Measurements from ENCODE around the gene CCDC15. TPM values are rescaled to one million over a fixed set of nuclear protein-coding genes. Genes with fewer than 3 reads are reported as not detected.

The CCDC15 gene
- total RNA-seq, 4 donors from 2014 or later = 2.0 to 11.5 (median 3.8) TPM

DNA sequence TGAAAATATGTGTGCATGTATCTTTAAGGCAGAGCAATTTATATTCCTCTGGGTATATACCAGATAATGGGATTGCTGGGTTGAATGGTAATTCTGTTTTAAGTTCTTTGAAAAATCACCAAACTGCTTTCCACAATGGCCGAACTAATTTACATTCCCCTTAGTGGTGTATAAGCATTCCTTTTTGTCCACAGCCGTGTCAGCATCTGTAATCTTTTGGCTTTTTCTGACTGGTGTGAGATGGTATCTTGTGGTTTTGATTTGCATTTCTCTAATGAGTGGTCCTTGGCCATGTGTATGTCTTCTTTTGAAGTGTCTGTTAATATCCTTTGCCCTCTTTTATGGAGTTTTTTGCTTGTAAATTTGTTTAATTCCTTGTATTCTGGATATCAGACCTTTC lies 24.3 kb downstream of the CCDC15 start:
- 97% methylated on average over 2 of the region's 2 CpGs for WGBS

DNA sequence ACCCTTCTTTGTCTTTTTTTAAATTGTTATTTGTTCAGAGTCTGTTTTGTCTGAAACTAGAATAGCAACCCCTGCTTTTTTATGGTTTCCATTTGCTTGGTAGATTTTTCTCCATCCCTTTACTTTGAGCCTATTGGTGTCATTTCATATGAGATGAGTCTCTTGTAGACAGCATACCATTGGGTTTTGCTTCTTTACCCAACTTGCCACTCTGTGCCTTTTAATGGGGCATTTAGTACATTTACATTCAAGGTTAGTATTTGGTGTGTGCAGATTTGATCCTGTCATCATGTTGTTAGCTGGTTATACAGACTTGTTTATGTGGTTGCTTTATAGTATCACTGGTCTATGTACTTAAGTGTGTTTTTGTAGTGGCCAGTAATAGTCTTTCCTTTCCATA lies 28.0 kb downstream of the CCDC15 start:
- peaks cover 7% of the 10 kb centered on the region for H3K36me3 ChIP-seq
- DNase-seq (ENCODE audit: low spot score in 2 of 2) = no peak
- H3K27me3 ChIP-seq = no peaks in the 10 kb centered on the region
- TF ChIP-seq, protein P1, sequence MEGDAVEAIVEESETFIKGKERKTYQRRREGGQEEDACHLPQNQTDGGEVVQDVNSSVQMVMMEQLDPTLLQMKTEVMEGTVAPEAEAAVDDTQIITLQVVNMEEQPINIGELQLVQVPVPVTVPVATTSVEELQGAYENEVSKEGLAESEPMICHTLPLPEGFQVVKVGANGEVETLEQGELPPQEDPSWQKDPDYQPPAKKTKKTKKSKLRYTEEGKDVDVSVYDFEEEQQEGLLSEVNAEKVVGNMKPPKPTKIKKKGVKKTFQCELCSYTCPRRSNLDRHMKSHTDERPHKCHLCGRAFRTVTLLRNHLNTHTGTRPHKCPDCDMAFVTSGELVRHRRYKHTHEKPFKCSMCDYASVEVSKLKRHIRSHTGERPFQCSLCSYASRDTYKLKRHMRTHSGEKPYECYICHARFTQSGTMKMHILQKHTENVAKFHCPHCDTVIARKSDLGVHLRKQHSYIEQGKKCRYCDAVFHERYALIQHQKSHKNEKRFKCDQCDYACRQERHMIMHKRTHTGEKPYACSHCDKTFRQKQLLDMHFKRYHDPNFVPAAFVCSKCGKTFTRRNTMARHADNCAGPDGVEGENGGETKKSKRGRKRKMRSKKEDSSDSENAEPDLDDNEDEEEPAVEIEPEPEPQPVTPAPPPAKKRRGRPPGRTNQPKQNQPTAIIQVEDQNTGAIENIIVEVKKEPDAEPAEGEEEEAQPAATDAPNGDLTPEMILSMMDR (IDR thresholded peaks at IDR 0.05) = no peak
- TF ChIP-seq EP300 (IDR thresholded peaks at IDR 0.05) (no peak), POLR2A (IDR thresholded peaks at IDR 0.05) (no peak), POLR2AphosphoS5 (IDR thresholded peaks at IDR 0.05) (no peak)
- H3K4me3 ChIP-seq = no peak overlapping the region
- H3K27ac ChIP-seq = no peak overlapping the region
- no peaks in the 10 kb centered on the region for H3K4me1 ChIP-seq
- H3K9me3 ChIP-seq = no peaks in the 10 kb centered on the region

More for the DNA sequence above, 24.3 kb downstream of the CCDC15 start:
- H3K27me3 ChIP-seq = no peaks in the 10 kb centered on the region
- DNase-seq (ENCODE audit: low spot score in 2 of 2) = no peak
- no peak overlapping the region for H3K27ac ChIP-seq
- H3K9me3 ChIP-seq = no peaks in the 10 kb centered on the region
- H3K4me3 ChIP-seq = no peak overlapping the region
- TF ChIP-seq, protein P1 (IDR thresholded peaks at IDR 0.05) = no peak
- TF ChIP-seq POLR2AphosphoS5 (IDR thresholded peaks at IDR 0.05) = no peak
- no peaks in the 10 kb centered on the region for H3K4me1 ChIP-seq
- H3K36me3 ChIP-seq = no peaks in the 10 kb centered on the region

DNA sequence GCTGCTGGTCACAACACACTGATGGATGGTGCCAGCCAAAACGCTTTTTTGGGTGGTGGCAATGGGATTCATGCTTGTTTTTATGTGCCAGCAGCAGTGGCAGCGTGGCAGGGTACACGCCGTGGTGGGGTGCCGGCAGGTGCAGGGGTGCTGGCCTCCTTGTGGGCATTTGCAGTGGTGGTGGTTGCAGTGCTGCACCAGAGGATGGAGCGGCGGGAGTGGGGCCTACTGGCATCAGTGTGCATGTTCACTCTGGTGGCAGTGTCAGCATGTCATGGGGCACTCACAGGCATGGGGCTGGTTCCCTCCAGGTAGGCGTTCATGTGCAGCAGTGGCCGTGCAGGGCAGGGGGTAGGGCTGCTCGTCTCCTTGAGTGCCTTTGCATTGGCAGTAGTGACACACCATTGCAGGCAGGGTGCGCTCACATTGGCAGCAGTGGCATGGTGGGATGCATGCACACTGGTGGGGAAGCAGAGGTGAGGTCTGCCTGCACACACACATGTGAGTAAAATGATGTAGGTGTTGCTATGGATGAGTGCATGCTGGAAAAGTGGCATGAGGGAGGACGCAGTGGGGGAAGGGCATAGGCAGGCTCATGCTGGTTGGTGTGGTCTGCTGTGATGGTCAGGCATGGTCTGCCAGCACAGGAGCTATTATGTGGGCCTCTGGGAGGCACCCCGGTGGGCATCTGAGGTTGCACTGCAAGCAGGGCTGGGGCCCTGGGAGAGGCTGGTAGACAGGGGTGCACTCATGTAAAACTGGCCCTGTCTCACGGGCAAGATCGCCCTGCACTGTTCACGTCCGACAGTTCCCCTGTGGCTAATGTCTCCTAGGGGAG lies 29.9 kb downstream of the CCDC15 start:
- Histone ChIP-seq H3K9me3 (no peaks in the 10 kb centered on the region), H3K27ac (no peak overlapping the region), H3K4me1 (no peaks in the 10 kb centered on the region), H3K4me3 (no peak overlapping the region), H3K36me3 (peaks cover 7% of the 10 kb centered on the region), H3K27me3 (no peaks in the 10 kb centered on the region)
- DNase-seq (ENCODE audit: low spot score in 2 of 2) = no peak
- TF ChIP-seq POLR2AphosphoS5 (IDR thresholded peaks at IDR 0.05) = no peak
- no peak for TF ChIP-seq POLR2A (IDR thresholded peaks at IDR 0.05)
- TF ChIP-seq EP300 (IDR thresholded peaks at IDR 0.05) = no peak
- TF ChIP-seq, protein P1 (IDR thresholded peaks at IDR 0.05) = no peak
- 92% methylated on average over 7 of the region's 17 CpGs for WGBS

DNA sequence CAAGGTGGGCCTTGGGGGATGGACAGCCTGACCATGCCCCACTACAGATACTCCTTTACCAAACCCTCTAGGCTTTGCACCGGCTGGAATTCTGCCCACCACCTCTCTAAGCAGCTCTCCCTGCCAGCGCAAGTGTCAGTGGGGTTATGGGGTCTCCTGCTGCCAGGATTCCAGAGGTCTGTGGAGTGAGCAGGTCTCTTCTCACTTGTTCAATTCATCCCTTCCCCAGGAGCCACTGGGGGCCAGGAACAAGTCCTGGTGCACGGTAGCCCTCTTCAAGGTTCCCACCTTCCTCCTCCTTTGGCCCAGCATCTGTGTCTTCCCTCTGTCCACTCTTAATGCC lies 30.5 kb downstream of the CCDC15 start:
- no peak overlapping the region for H3K27ac ChIP-seq
- H3K9me3 ChIP-seq = no peaks in the 10 kb centered on the region
- WGBS = 92% methylated on average over 1 of the region's 3 CpGs
- peaks cover 7% of the 10 kb centered on the region for H3K36me3 ChIP-seq
- TF ChIP-seq POLR2A (IDR thresholded peaks at IDR 0.05) = no peak
- no peak for TF ChIP-seq EP300 (IDR thresholded peaks at IDR 0.05)
- TF ChIP-seq, protein P1 (IDR thresholded peaks at IDR 0.05) = no peak
- no peak for TF ChIP-seq POLR2AphosphoS5 (IDR thresholded peaks at IDR 0.05)
- DNase-seq (ENCODE audit: low spot score in 2 of 2) = no peak
- no peaks in the 10 kb centered on the region for H3K27me3 ChIP-seq
- H3K4me1 ChIP-seq = no peaks in the 10 kb centered on the region
- H3K4me3 ChIP-seq = no peak overlapping the region

DNA sequence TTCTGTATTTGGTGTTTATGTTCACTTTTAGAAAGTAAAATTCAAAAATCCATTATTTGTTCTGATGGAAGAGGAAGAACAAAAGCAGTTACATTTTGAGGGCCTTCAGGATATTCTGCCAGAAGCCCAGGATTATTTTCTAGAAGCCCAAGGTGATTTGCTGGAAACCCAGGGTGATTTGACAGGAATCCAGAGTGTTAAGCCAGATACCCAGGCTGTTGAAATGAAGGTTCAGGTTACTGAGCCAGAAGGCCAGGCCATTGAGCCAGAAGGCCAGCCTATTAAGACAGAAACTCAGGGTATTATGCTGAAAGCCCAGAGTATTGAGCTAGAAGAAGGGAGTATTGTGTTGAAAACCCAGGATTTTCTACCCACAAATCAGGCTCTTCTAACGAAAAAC lies 33.1 kb downstream of the CCDC15 start:
- no peaks in the 10 kb centered on the region for H3K9me3 ChIP-seq
- WGBS = 100% methylated on average over 1 of the region's 1 CpG

More for the DNA sequence above, 33.1 kb downstream of the CCDC15 start:
- Histone ChIP-seq H3K4me1 (no peaks in the 10 kb centered on the region), H3K27ac (no peak overlapping the region), H3K36me3 (peaks cover 7% of the 10 kb centered on the region), H3K4me3 (no peak overlapping the region), H3K27me3 (no peaks in the 10 kb centered on the region)
- TF ChIP-seq, protein P1 (IDR thresholded peaks at IDR 0.05) = no peak
- TF ChIP-seq POLR2A (IDR thresholded peaks at IDR 0.05) (no peak), POLR2AphosphoS5 (IDR thresholded peaks at IDR 0.05) (no peak), EP300 (IDR thresholded peaks at IDR 0.05) (no peak)
- no peak for DNase-seq (ENCODE audit: low spot score in 2 of 2)

Measured in suprapubic skin (tissue), 4 donors.